DOHH2 (cell line): ENCODE data around the gene LAPTM5.

ENCODE experiments used
- H3F3A ChIP-seq: fragments of 200-600 bp; sonication (generic), shearing (Covaris generic); 2 replicates; pipeline ENCODE4 v1.6.0; 2016; ENCODE audit warnings: antibody characterized with exemption, mild to moderate bottlenecking; ENCODE audit not compliant: control insufficient read depth, insufficient read depth
- H3K27ac ChIP-seq: fragments of 200-600 bp; sonication (generic); 2 replicates; pipeline ENCODE4 v1.5.1; 2014; ENCODE audit warnings: low read depth, mild to moderate bottlenecking, low read length, moderate library complexity
- H3K27me3 ChIP-seq: fragments of 200-600 bp; sonication (generic); 2 replicates; pipeline ENCODE4 v1.6.1; 2014; ENCODE audit warnings: mild to moderate bottlenecking, low read length, mixed read lengths; ENCODE audit not compliant: control insufficient read depth
- H3K36me3 ChIP-seq: fragments of 200-600 bp; sonication (generic); 2 replicates; pipeline ENCODE4 v1.6.1; 2014; ENCODE audit warnings: mild to moderate bottlenecking, low read length, moderate library complexity, mixed read lengths; ENCODE audit not compliant: control insufficient read depth
- H3K4me1 ChIP-seq: fragments of 200-600 bp; sonication (generic); 2 replicates; pipeline ENCODE4 v1.6.1; 2014; ENCODE audit warnings: mild to moderate bottlenecking, low read length, mixed read lengths; ENCODE audit not compliant: control insufficient read depth
- H3K4me2 ChIP-seq: fragments of 200-600 bp; sonication (generic); 2 replicates; pipeline ENCODE4 v1.6.0; 2014; ENCODE audit warnings: mild to moderate bottlenecking, low read length, moderate library complexity
- H3K4me3 ChIP-seq: fragments of 200-600 bp; sonication (generic); 2 replicates; pipeline ENCODE4 v1.5.1; 2014; ENCODE audit warnings: mild to moderate bottlenecking, low read length, mixed read lengths
- H3K79me2 ChIP-seq: fragments of 200-600 bp; sonication (generic); 2 replicates; pipeline ENCODE4 v1.6.1; 2014; ENCODE audit warnings: mild to moderate bottlenecking, low read length, mixed read lengths; ENCODE audit not compliant: control insufficient read depth
- H3K9me2 ChIP-seq: fragments of 200-600 bp; sonication (generic); replicated peaks from 2 replicates; pipeline ENCODE4 v1.6.1; 2014; ENCODE audit warnings: mild to moderate bottlenecking, low read length, mixed read lengths; ENCODE audit not compliant: control insufficient read depth
- H3K9me3 ChIP-seq: fragments of 200-600 bp; sonication (generic); 2 replicates; pipeline ENCODE4 v1.6.1; 2014; ENCODE audit warnings: antibody characterized with exemption, low read length, mixed read lengths; ENCODE audit not compliant: control insufficient read depth, insufficient read depth
- H4K20me1 ChIP-seq: fragments of 200-600 bp; sonication (generic); 2 replicates; pipeline ENCODE4 v1.6.0; 2014; ENCODE audit warnings: low read depth, mild to moderate bottlenecking, antibody characterized with exemption, low read length, moderate library complexity; ENCODE audit not compliant: control insufficient read depth, insufficient read depth
- CTCF ChIP-seq: fragments of 200-600 bp; sonication (generic); IDR thresholded peaks from one replicate; pipeline ENCODE4 v1.5.1; 2014; ENCODE audit warnings: antibody characterized with exemption, mild to moderate bottlenecking, low read depth, low read length; ENCODE audit not compliant: poor library complexity, severe bottlenecking
- EZH2phosphoT487 ChIP-seq: fragments of 200-600 bp; sonication (generic); IDR thresholded peaks from 2 replicates; pipeline ENCODE4 v1.6.1; 2017; ENCODE audit warnings: borderline replicate concordance, mild to moderate bottlenecking, antibody characterized with exemption, low read length, moderate library complexity, mixed read lengths

LAPTM5 gene

GRCh38 chr1:30751830-30752650, 5.5 kb downstream of the LAPTM5 start:
- peak overlapping the region; percentile 95 for H3K4me3 ChIP-seq
- H3K27me3 ChIP-seq, result no peaks in the 10 kb centered on the region
- peaks cover 81% of the 10 kb centered on the region for H3K36me3 ChIP-seq
- peaks cover 96% of the 10 kb centered on the region for H3K79me2 ChIP-seq
- H3F3A ChIP-seq, result peaks cover 68% of the 10 kb centered on the region
- no peak for TF ChIP-seq CTCF
- no peak for TF ChIP-seq EZH2phosphoT487
- H3K27ac ChIP-seq, result peak overlapping the region; percentile 99
- peaks cover 91% of the 10 kb centered on the region for H3K4me1 ChIP-seq
- peak overlapping the region; percentile 94 for H3K4me2 ChIP-seq
- H3K9me3 ChIP-seq, result no peaks in the 10 kb centered on the region
- peaks cover 20% of the 10 kb centered on the region; the same call in 1 of the 2 replicates for H4K20me1 ChIP-seq
- H3K9me2 ChIP-seq, result no peaks in the 10 kb centered on the region

- Histone ChIP-seq H3K9me3 (no peaks in the 10 kb centered on the region), H3K36me3 (peaks cover 82% of the 10 kb centered on the region), H3K79me2 (peaks cover 96% of the 10 kb centered on the region), H3F3A (peaks cover 66% of the 10 kb centered on the region), H3K9me2 (no peaks in the 10 kb centered on the region), H3K4me3 (peak overlapping the region; percentile 95), H3K27me3 (no peaks in the 10 kb centered on the region), H3K4me1 (peaks cover 97% of the 10 kb centered on the region), H3K4me2 (peak overlapping the region; percentile 94), H4K20me1 (peaks cover 29% of the 10 kb centered on the region; the same call in 1 of the 2 replicates), H3K27ac (peak overlapping the region; percentile 99)
- TF ChIP-seq CTCF, result no peak
These were observed 6.8 kb downstream of the LAPTM5 start for GRCh38 chr1:30750731-30751291.

GRCh38 chr1:30749691-30750583, 7.6 kb downstream of the LAPTM5 start:
- TF ChIP-seq CTCF, result no peak
- TF ChIP-seq EZH2phosphoT487, result no peak
- H3K27me3 ChIP-seq, result no peaks in the 10 kb centered on the region
- H4K20me1 ChIP-seq, result peaks cover 29% of the 10 kb centered on the region; the same call in 1 of the 2 replicates
- peaks cover 82% of the 10 kb centered on the region for H3K36me3 ChIP-seq
- H3K4me2 ChIP-seq, result peak overlapping the region; percentile 94
- H3F3A ChIP-seq, result peaks cover 61% of the 10 kb centered on the region
- H3K4me1 ChIP-seq, result peaks cover 97% of the 10 kb centered on the region
- H3K79me2 ChIP-seq, result peaks cover 96% of the 10 kb centered on the region
- peak overlapping the region; percentile 99 for H3K27ac ChIP-seq
- H3K4me3 ChIP-seq, result peak overlapping the region; percentile 95
- H3K9me2 ChIP-seq, result no peaks in the 10 kb centered on the region
- H3K9me3 ChIP-seq, result no peaks in the 10 kb centered on the region
